Measurements from ENCODE around the gene NEGR1.

Gene NEGR1

DNA sequence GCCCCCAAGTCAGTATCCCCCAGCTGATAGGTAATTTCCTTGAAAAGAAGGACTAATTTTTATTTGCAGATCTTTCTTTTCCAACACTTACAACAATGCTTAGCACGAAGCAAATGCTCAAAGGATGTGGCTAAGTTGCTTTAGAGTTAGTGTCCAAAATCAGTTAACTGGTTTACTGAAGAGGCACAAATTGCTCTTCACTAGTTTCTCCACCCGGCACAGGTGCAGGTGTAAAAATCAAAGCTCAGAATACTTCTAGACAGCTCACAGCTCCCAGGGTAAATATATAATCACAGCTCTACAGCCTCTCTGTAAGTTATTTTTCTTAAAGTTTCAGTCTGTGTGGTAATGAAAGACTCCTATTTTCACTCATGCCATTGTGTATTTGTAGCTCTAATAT is 361.8 kb downstream of the NEGR1 start:
- DNase-seq (ENCODE audit: low spot score) = no peak
- TF ChIP-seq, protein P1, sequence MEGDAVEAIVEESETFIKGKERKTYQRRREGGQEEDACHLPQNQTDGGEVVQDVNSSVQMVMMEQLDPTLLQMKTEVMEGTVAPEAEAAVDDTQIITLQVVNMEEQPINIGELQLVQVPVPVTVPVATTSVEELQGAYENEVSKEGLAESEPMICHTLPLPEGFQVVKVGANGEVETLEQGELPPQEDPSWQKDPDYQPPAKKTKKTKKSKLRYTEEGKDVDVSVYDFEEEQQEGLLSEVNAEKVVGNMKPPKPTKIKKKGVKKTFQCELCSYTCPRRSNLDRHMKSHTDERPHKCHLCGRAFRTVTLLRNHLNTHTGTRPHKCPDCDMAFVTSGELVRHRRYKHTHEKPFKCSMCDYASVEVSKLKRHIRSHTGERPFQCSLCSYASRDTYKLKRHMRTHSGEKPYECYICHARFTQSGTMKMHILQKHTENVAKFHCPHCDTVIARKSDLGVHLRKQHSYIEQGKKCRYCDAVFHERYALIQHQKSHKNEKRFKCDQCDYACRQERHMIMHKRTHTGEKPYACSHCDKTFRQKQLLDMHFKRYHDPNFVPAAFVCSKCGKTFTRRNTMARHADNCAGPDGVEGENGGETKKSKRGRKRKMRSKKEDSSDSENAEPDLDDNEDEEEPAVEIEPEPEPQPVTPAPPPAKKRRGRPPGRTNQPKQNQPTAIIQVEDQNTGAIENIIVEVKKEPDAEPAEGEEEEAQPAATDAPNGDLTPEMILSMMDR (IDR thresholded peaks at IDR 0.05) = no peak
- no peak overlapping the region for H3K27ac ChIP-seq
- H3K4me3 ChIP-seq = no peak overlapping the region

DNA sequence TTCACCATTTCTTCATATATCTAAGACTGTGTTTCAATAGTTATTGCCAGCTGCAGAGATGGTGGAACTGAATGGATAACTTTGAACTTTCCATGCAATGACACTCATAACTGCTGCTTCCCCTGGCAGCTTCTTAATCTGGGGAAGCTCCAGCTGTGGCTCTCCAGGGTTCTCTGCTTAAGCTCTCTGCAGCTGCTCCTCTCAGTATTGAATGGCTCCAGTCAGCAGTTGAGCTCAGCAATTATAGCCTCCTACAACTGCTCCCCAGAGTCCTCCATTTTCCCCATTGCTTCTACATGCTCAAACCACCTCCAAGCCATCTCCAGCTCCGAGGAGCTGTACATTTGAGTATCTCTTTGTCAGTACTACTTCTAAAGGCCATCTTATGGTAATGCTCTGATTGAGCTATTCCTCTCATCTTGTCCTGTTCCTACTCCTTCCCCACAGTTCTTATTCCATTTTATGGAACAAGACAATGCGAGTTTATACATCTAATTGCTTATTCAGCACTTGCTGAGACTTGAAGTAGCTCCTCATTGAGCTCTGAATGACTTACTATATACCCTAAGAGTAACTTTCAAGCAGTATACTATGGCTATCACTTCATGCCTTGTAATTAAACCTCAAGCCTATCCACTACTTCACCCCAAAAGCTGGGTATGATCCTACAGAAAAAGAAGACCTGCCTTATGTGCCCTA is 362.4 kb downstream of the NEGR1 start:
- TF ChIP-seq, protein P1 (IDR thresholded peaks at IDR 0.05) = no peak
- DNase-seq (ENCODE audit: low spot score) = no peak
- H3K27ac ChIP-seq = no peak overlapping the region
- H3K4me3 ChIP-seq = no peak overlapping the region

DNA sequence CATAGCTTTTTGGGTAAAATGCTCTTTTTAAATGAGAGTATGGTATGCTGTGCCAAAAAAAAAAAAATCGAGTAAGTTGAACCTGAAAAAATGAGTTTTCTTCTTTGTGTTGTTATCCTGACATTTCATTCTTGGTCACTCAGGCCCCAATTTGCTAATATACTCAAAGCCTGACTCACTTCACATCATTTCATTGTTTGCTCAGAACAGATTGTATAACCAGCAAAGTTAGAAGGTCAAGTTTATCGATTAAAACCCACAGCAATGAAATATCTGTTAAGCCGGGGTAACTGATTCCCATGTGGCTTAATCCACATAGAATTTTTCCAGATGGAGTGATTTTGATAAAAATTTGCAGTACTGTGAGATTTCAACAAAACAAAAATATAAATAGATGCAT is 363.7 kb downstream of the NEGR1 start:
- Histone ChIP-seq H3K27ac (no peak overlapping the region), H3K4me3 (no peak overlapping the region)
- TF ChIP-seq, protein P1 (IDR thresholded peaks at IDR 0.05) = no peak
- no peak for DNase-seq (ENCODE audit: low spot score)

DNA sequence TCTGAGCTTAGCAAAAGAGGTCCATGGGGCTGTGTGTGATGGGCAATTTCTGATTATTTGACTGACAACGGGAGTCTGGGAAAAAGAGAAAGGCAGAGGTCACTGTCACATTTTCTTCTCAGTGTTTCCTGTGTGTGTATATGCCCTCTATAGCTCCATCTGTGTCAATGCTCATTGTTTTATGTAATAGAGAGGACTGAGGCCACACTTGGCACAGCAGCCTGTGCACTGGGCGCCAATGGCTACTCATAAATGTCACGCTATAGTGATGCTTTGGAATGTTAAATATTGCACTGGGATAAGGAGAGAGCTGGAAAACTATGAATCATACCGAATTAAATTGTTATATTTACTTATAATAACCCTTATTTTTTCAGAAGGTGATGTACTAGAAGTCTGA is 365.4 kb downstream of the NEGR1 start:
- TF ChIP-seq, protein P1 (IDR thresholded peaks at IDR 0.05) = no peak
- no peak for DNase-seq (ENCODE audit: low spot score)
- Histone ChIP-seq H3K4me3 (no peak overlapping the region), H3K27ac (no peak overlapping the region)

DNA sequence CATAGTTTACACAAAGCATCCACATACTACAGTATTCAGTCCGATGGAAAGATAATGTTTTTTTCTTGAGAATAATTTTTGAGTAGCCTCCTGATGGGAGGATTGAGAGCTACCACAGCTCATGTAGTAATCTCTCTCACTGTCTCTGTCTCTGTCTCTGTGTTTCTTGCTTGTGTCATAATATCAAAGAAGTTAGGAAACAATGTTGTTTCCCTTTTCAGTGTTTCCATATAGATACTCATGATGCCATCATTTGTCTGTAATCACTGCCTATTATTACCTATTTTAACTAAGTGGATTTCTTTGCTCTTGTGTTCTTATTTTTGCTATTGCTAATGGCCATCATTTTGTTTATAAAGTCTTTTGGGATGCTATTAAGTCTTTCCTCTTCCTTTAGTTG is 367.7 kb downstream of the NEGR1 start:
- DNase-seq (ENCODE audit: low spot score) = no peak

DNA sequence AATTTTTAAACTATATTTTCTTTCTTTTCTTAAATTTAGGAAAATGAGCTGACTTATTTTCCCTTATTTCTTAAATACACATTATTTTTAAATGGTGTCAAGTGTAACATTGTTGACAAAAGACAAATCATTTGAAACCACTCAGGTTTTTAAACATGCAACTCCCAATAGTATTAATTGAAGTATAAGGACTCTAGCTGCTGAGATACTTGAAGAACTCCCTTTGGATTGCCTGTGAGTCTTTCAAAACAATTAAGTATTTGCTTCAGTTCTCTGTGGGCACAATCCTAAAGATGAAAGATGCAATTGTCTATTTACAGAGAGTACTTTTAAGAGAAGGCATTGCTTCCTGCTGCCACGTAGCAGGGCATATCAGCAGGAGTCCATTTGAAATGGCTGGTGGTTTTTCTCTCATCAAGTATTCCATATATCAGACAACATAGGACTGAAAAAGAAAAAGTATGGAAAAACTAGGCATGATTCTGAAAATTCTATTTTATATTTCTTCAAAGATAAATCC is 373.4 kb downstream of the NEGR1 start:
- no peak overlapping the region for H3K4me3 ChIP-seq
- no peak for DNase-seq (ENCODE audit: low spot score)
- no peak overlapping the region for H3K27ac ChIP-seq
- TF ChIP-seq, protein P1 (IDR thresholded peaks at IDR 0.05) = no peak

More for the DNA sequence above, 367.7 kb downstream of the NEGR1 start:
- TF ChIP-seq, protein P1 (IDR thresholded peaks at IDR 0.05) = no peak
- Histone ChIP-seq H3K4me3 (no peak overlapping the region), H3K27ac (no peak overlapping the region)

DNA sequence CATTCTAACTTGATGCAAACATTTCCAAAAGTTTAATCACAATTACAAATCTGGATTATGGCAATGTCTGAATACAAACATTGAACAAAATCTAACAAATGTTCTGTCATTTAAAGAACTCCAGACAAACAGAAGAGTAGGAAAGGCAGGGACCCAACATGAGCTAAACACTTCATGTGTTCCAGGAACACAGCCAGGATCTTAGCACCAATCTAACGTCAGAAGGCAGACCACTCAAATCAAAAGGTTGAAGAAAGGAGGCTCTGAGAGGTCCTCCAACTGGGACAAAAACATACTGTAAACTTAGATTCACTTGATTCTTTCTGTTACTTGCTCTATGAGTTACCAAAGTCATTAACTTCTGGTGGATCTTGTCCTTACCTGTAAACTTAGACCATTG is 374.0 kb downstream of the NEGR1 start:
- TF ChIP-seq, protein P1 (IDR thresholded peaks at IDR 0.05) = no peak
- Histone ChIP-seq H3K4me3 (no peak overlapping the region), H3K27ac (no peak overlapping the region)
- no peak for DNase-seq (ENCODE audit: low spot score)
